ENCODE results near the gene MPHOSPH9.

MPHOSPH9 gene

GRCh38 chr12:123150744-123151456 is 82.0 kb downstream of the MPHOSPH9 start, which contains the start of gene PITPNM2:
Gene PITPNM2, minus strand, starts transcription at chr12:123151090. Its CDS starts 116,500 bp downstream, at chr12:123034590.
- H2BK120ac ChIP-seq (ENCODE audit: low read depth, low read length) = no peak within 1 kb of the TSS
- H3K9me3 ChIP-seq (replicated peaks in 1 of 2; ENCODE audit: control insufficient read depth in 2 of 2, insufficient read depth in 1 of 2, low read depth in 1 of 2, low read length in 2 of 2) = no peaks in the 10 kb centered on the region
- peaks cover 2 to 22% of the 10 kb centered on the region in 2 donors for H3K36me3 ChIP-seq (replicated peaks in 1 of 2; ENCODE audit: control insufficient read depth in 2 of 2, insufficient read depth in 2 of 2, low read length in 2 of 2)
- H3K79me1 ChIP-seq (ENCODE audit: low read depth, low read length) = no peaks in the 10 kb centered on the region
- H3K4me3 ChIP-seq (ENCODE audit: low read length in 2 of 2) = peak within 1 kb of the TSS; percentile 64 to 84
- peak within 1 kb of the TSS; percentile 73 for H2AK5ac ChIP-seq (ENCODE audit: low read depth, low read length)
- H3K27me3 ChIP-seq (ENCODE audit: control insufficient read depth in 3 of 3, insufficient read depth in 3 of 3, low read depth in 1 of 3, low read length in 3 of 3) = peaks cover 0 to 20% (median 5%) of the 10 kb centered on the region in 3 experiments
- DNase-seq (ENCODE audit: low spot score) = peak; percentile 68
- peak within 1 kb of the TSS; percentile 49 for H4K8ac ChIP-seq (ENCODE audit: low read depth, low read length)
- no peak within 1 kb of the TSS for H3K27ac ChIP-seq (replicated peaks; ENCODE audit: low read length)
- peak within 1 kb of the TSS; percentile 99 for H2AFZ ChIP-seq (ENCODE audit: low read length)
- peak within 1 kb of the TSS; percentile 92 for H3K18ac ChIP-seq (ENCODE audit: low read length)
- H3K9ac ChIP-seq (ENCODE audit: low read depth, low read length, poor library complexity) = peak within 1 kb of the TSS; percentile 73
- no peak within 1 kb of the TSS for H2BK12ac ChIP-seq (ENCODE audit: low read length)
- peak within 1 kb of the TSS; percentile 97 for H3K4me2 ChIP-seq (ENCODE audit: insufficient read depth, low read length, poor library complexity, severe bottlenecking)
- peak within 1 kb of the TSS; percentile 91 for H2BK5ac ChIP-seq (ENCODE audit: low read length)
- H3K23ac ChIP-seq (ENCODE audit: low read depth, low read length, poor library complexity) = peak within 1 kb of the TSS; percentile 87
- no CpG with 5 or more reads among the region's 119 CpGs for WGBS, 2 donors (ENCODE audit: extremely low coverage in 2 of 2, insufficient read length in 2 of 2, insufficient replicate concordance in 1 of 2)
- peaks cover 6 to 14% of the 10 kb centered on the region in 2 donors for H3K4me1 ChIP-seq (ENCODE audit: control insufficient read depth in 2 of 2, insufficient read depth in 1 of 2, low read depth in 1 of 2, low read length in 2 of 2)
- H3K14ac ChIP-seq (ENCODE audit: low read length) = peak within 1 kb of the TSS; percentile 86
- no peak within 1 kb of the TSS for H3K4ac ChIP-seq (ENCODE audit: low read length)
- H4K91ac ChIP-seq (ENCODE audit: low read depth, low read length, poor library complexity) = no peak within 1 kb of the TSS
- H2BK15ac ChIP-seq (ENCODE audit: low read length) = peak within 1 kb of the TSS; percentile 70

GRCh38 chr12:123150275-123150743 is 82.6 kb downstream of the MPHOSPH9 start:
- Histone ChIP-seq H3K27me3 (ENCODE audit: control insufficient read depth in 3 of 3, insufficient read depth in 3 of 3, low read depth in 1 of 3, low read length in 3 of 3) (peaks cover 0 to 20% (median 5%) of the 10 kb centered on the region in 3 experiments), H3K4me3 (ENCODE audit: low read length in 2 of 2) (peak overlapping the region; percentile 64 to 84), H2BK120ac (ENCODE audit: low read depth, low read length) (no peak overlapping the region), H2AFZ (ENCODE audit: low read length) (peak overlapping the region; percentile 94), H3K9ac (ENCODE audit: low read depth, low read length, poor library complexity) (peak overlapping the region; percentile 72), H4K8ac (ENCODE audit: low read depth, low read length) (peak overlapping the region; percentile 49), H4K91ac (ENCODE audit: low read depth, low read length, poor library complexity) (no peak overlapping the region), H3K18ac (ENCODE audit: low read length) (peak overlapping the region; percentile 92), H2AK5ac (ENCODE audit: low read depth, low read length) (no peak overlapping the region), H3K14ac (ENCODE audit: low read length) (peak overlapping the region; percentile 86), H3K79me1 (ENCODE audit: low read depth, low read length) (no peaks in the 10 kb centered on the region), H3K23ac (ENCODE audit: low read depth, low read length, poor library complexity) (peak overlapping the region; percentile 87), H3K27ac (replicated peaks; ENCODE audit: low read length) (no peak overlapping the region), H2BK5ac (ENCODE audit: low read length) (peak overlapping the region; percentile 91), H3K4me1 (ENCODE audit: control insufficient read depth in 2 of 2, insufficient read depth in 1 of 2, low read depth in 1 of 2, low read length in 2 of 2) (peaks cover 6 to 14% of the 10 kb centered on the region in 2 donors), H3K4me2 (ENCODE audit: insufficient read depth, low read length, poor library complexity, severe bottlenecking) (peak overlapping the region; percentile 97), H3K4ac (ENCODE audit: low read length) (no peak overlapping the region), H2BK12ac (ENCODE audit: low read length) (no peak overlapping the region), H3K36me3 (replicated peaks in 1 of 2; ENCODE audit: control insufficient read depth in 2 of 2, insufficient read depth in 2 of 2, low read length in 2 of 2) (peaks cover 0 to 16% of the 10 kb centered on the region in 2 donors), H2BK15ac (ENCODE audit: low read length) (peak overlapping the region; percentile 70), H3K9me3 (replicated peaks in 1 of 2; ENCODE audit: control insufficient read depth in 2 of 2, insufficient read depth in 1 of 2, low read depth in 1 of 2, low read length in 2 of 2) (no peaks in the 10 kb centered on the region)
- WGBS, 2 donors (ENCODE audit: extremely low coverage in 2 of 2, insufficient read length in 2 of 2, insufficient replicate concordance in 1 of 2) = no CpG with 5 or more reads among the region's 54 CpGs
- no peak for DNase-seq (ENCODE audit: low spot score)

- H2BK120ac ChIP-seq (ENCODE audit: low read depth, low read length) = no peak overlapping the region
- no peak overlapping the region for H4K91ac ChIP-seq (ENCODE audit: low read depth, low read length, poor library complexity)
- peak overlapping the region; percentile 73 for H2AK5ac ChIP-seq (ENCODE audit: low read depth, low read length)
- peak overlapping the region; percentile 87 for H3K23ac ChIP-seq (ENCODE audit: low read depth, low read length, poor library complexity)
- H3K4me2 ChIP-seq (ENCODE audit: insufficient read depth, low read length, poor library complexity, severe bottlenecking) = peak overlapping the region; percentile 97
- peak overlapping the region; percentile 72 for H3K9ac ChIP-seq (ENCODE audit: low read depth, low read length, poor library complexity)
- H3K4me3 ChIP-seq (ENCODE audit: low read length in 2 of 2) = peak overlapping the region; percentile 64 to 84
- no CpG with 5 or more reads among the region's 22 CpGs for WGBS, 2 donors (ENCODE audit: extremely low coverage in 2 of 2, insufficient read length in 2 of 2, insufficient replicate concordance in 1 of 2)
- no peak overlapping the region for H2BK12ac ChIP-seq (ENCODE audit: low read length)
- H2BK15ac ChIP-seq (ENCODE audit: low read length) = peak overlapping the region; percentile 70
- peak overlapping the region; percentile 86 for H3K14ac ChIP-seq (ENCODE audit: low read length)
- H2BK5ac ChIP-seq (ENCODE audit: low read length) = peak overlapping the region; percentile 91
- no peaks in the 10 kb centered on the region for H3K79me1 ChIP-seq (ENCODE audit: low read depth, low read length)
- H3K27ac ChIP-seq (replicated peaks; ENCODE audit: low read length) = no peak overlapping the region
- peak overlapping the region; percentile 94 for H2AFZ ChIP-seq (ENCODE audit: low read length)
- peaks cover 0 to 20% (median 5%) of the 10 kb centered on the region in 3 experiments for H3K27me3 ChIP-seq (ENCODE audit: control insufficient read depth in 3 of 3, insufficient read depth in 3 of 3, low read depth in 1 of 3, low read length in 3 of 3)
- H3K4me1 ChIP-seq (ENCODE audit: control insufficient read depth in 2 of 2, insufficient read depth in 1 of 2, low read depth in 1 of 2, low read length in 2 of 2) = peaks cover 6 to 14% of the 10 kb centered on the region in 2 donors
- H3K36me3 ChIP-seq (replicated peaks in 1 of 2; ENCODE audit: control insufficient read depth in 2 of 2, insufficient read depth in 2 of 2, low read length in 2 of 2) = peaks cover 0 to 10% of the 10 kb centered on the region in 2 donors
- DNase-seq (ENCODE audit: low spot score) = no peak
- no peaks in the 10 kb centered on the region for H3K9me3 ChIP-seq (replicated peaks in 1 of 2; ENCODE audit: control insufficient read depth in 2 of 2, insufficient read depth in 1 of 2, low read depth in 1 of 2, low read length in 2 of 2)
- H3K4ac ChIP-seq (ENCODE audit: low read length) = no peak overlapping the region
- no peak overlapping the region for H4K8ac ChIP-seq (ENCODE audit: low read depth, low read length)
- peak overlapping the region; percentile 92 for H3K18ac ChIP-seq (ENCODE audit: low read length)
Measured at GRCh38 chr12:123149501-123150274, 83.3 kb downstream of the MPHOSPH9 start.
